Measurements from ENCODE around the gene PDE6C. TPM values are rescaled to one million over a fixed set of nuclear protein-coding genes. Genes with fewer than 3 reads are reported as not detected.

The PDE6C gene
- polyA plus RNA-seq = not detected in 3 replicates
- not detected for polyA plus RNA-seq (2011; ENCODE audit: low read depth)
- polyA plus RNA-seq (2011; cell fraction: cytosol; rRNA removed) = not detected in 2 replicates
- not detected in 2 replicates for polyA plus RNA-seq (2011; cell fraction: nucleus; rRNA removed)
- polyA plus RNA-seq (2012; ENCODE audit: low replicate concordance) = not detected in 2 replicates
- polyA minus RNA-seq = not detected in 3 replicates
- not detected for polyA minus RNA-seq (2011; cell fraction: cytosol; rRNA and poly(A)+ RNA removed)
- polyA minus RNA-seq (2011; cell fraction: nucleus; rRNA and poly(A)+ RNA removed) = not detected in 2 replicates

GRCh38 chr10:93612311-93612710, at the start of gene PDE6C:
Gene PDE6C, plus strand, starts transcription at chr10:93612537. Its CDS starts 189 bp downstream, at chr10:93612726.
- no peaks in the 10 kb centered on the region for H4K20me1 ChIP-seq (ENCODE audit: control insufficient read depth, extremely low read depth, insufficient read depth, low read length)
- H2AFZ ChIP-seq (ENCODE audit: control insufficient read depth, low read length) = no peak within 1 kb of the TSS
- H3K9me3 ChIP-seq (ENCODE audit: control insufficient read depth, low read depth, low read length) = no peaks in the 10 kb centered on the region
- H3K4me3 ChIP-seq (ENCODE audit: control insufficient read depth in 2 of 3, extremely low read depth in 1 of 3, insufficient read depth in 2 of 3, low read depth in 1 of 3, low read length in 3 of 3) = no peak within 1 kb of the TSS
- no peak for TF ChIP-seq EZH2 (IDR thresholded peaks at IDR 0.05; ENCODE audit: low read length)
- no peak for TF ChIP-seq CTCF (optimal IDR thresholded peaks at IDR 0.05 in 1 of 3, IDR thresholded peaks at IDR 0.05 in 1 of 3, conservative IDR thresholded peaks at IDR 0.05 in 1 of 3; ENCODE audit: extremely low read depth in 1 of 3, insufficient read depth in 2 of 3, low read length in 3 of 3)
- H3K27me3 ChIP-seq (ENCODE audit: control insufficient read depth, extremely low read depth, insufficient read depth, low read length) = no peaks in the 10 kb centered on the region
- dilution Hi-C loops (cut with MboI; ENCODE audit: extremely low pct_ligation_motif_present, low sequenced_read_pairs) = no loop called here
- DNase-seq (ENCODE audit: low read depth, low spot score) (no peak), FAIRE-seq (no peak)
- no peaks in the 10 kb centered on the region for H3K4me1 ChIP-seq (ENCODE audit: control insufficient read depth, extremely low read depth, insufficient read depth, low read length)
- no peaks in the 10 kb centered on the region for H3K79me2 ChIP-seq (ENCODE audit: control insufficient read depth, insufficient read depth, low read length)
- no peaks in the 10 kb centered on the region for H3K9me1 ChIP-seq (ENCODE audit: control insufficient read depth, extremely low read depth, insufficient read depth, low read length)
- no peak within 1 kb of the TSS for H3K4me2 ChIP-seq (ENCODE audit: control insufficient read depth, extremely low read depth, insufficient read depth, low read depth, low read length)
- H3K36me3 ChIP-seq (ENCODE audit: control insufficient read depth in 2 of 2, extremely low read depth in 1 of 2, insufficient read depth in 2 of 2, low read length in 2 of 2) = no peaks in the 10 kb centered on the region
- no peak within 1 kb of the TSS for H3K27ac ChIP-seq (ENCODE audit: control insufficient read depth, insufficient read depth, low read length)
- no peak within 1 kb of the TSS for H3K9ac ChIP-seq (ENCODE audit: control insufficient read depth, extremely low read depth, insufficient read depth, low read length)

DNA sequence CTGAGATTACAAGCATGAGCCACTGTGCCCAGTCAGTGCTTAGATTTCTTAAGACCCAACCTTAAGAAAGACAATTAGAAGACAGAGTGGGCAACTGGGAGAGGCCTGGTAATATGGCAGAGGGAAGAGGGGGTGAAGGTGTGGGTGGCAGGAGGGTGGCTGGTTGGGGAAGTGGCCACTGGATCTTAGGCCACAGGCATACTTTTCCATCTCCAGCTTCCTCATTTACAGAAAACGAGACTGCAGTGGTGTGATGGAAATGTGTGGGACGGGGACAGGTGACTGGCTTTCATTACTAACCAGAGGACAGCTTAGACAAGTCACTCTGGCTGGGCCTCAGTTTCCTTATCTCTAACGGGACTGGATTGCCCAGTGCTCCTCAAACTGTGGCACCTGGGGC, 46.9 kb upstream of the PDE6C start:
- dilution Hi-C loops (cut with MboI; ENCODE audit: extremely low pct_ligation_motif_present, low sequenced_read_pairs) = no loop called here
- Histone ChIP-seq H3K79me2 (ENCODE audit: control insufficient read depth, insufficient read depth, low read length) (no peaks in the 10 kb centered on the region), H3K4me1 (ENCODE audit: control insufficient read depth, extremely low read depth, insufficient read depth, low read length) (no peaks in the 10 kb centered on the region), H3K9ac (ENCODE audit: control insufficient read depth, extremely low read depth, insufficient read depth, low read length) (no peak overlapping the region), H2AFZ (ENCODE audit: control insufficient read depth, low read length) (no peak overlapping the region), H3K27me3 (ENCODE audit: control insufficient read depth, extremely low read depth, insufficient read depth, low read length) (peaks cover 54% of the 10 kb centered on the region), H3K9me1 (ENCODE audit: control insufficient read depth, extremely low read depth, insufficient read depth, low read length) (no peaks in the 10 kb centered on the region), H3K4me3 (ENCODE audit: control insufficient read depth in 2 of 3, extremely low read depth in 1 of 3, insufficient read depth in 2 of 3, low read depth in 1 of 3, low read length in 3 of 3) (no peak overlapping the region), H3K36me3 (ENCODE audit: control insufficient read depth in 2 of 2, extremely low read depth in 1 of 2, insufficient read depth in 2 of 2, low read length in 2 of 2) (no peaks in the 10 kb centered on the region), H3K27ac (ENCODE audit: control insufficient read depth, insufficient read depth, low read length) (no peak overlapping the region), H3K9me3 (ENCODE audit: control insufficient read depth, low read depth, low read length) (no peaks in the 10 kb centered on the region), H4K20me1 (ENCODE audit: control insufficient read depth, extremely low read depth, insufficient read depth, low read length) (no peaks in the 10 kb centered on the region), H3K4me2 (ENCODE audit: control insufficient read depth, extremely low read depth, insufficient read depth, low read depth, low read length) (no peak overlapping the region)
- DNase-seq (ENCODE audit: low read depth, low spot score) (no peak), FAIRE-seq (no peak)
- no peak for TF ChIP-seq EZH2 (IDR thresholded peaks at IDR 0.05; ENCODE audit: low read length)
- TF ChIP-seq CTCF (optimal IDR thresholded peaks at IDR 0.05 in 1 of 3, IDR thresholded peaks at IDR 0.05 in 1 of 3, conservative IDR thresholded peaks at IDR 0.05 in 1 of 3; ENCODE audit: extremely low read depth in 1 of 3, insufficient read depth in 2 of 3, low read length in 3 of 3) = no peak
